Liver (tissue), 9 donors: Measurements from ENCODE around the gene ABCC5. TPM values are rescaled to one million over a fixed set of nuclear protein-coding genes. Genes with fewer than 3 reads are reported as not detected.

Experiments used
- DNase-seq: peaks from one replicate; pipeline ENCODE4 v3.0.0-alpha.2; 2017; ENCODE audit warnings: low spot score
- H3K27ac ChIP-seq, 2 donors: one replicate each; pipeline ENCODE4 v1.7.0; 2013; ENCODE audit warnings: inconsistent platforms in 2 of 2, low read length in 2 of 2, control low read depth in 1 of 2, low read depth in 1 of 2, mild to moderate bottlenecking in 1 of 2
- H3K27me3 ChIP-seq, 4 donors: one replicate each; pipeline versions ENCODE4 v1.6.1 to v1.7.0; 2013; ENCODE audit warnings: low read length in 3 of 4, inconsistent platforms in 1 of 4, mild to moderate bottlenecking in 1 of 4, moderate library complexity in 1 of 4; ENCODE audit not compliant: control insufficient read depth in 4 of 4, insufficient read depth in 4 of 4
- H3K36me3 ChIP-seq, 4 donors: one replicate each; pipeline versions ENCODE4 v1.6.1 to v1.7.0; 2013; ENCODE audit warnings: low read length in 3 of 4, mild to moderate bottlenecking in 3 of 4, low read depth in 1 of 4, moderate library complexity in 1 of 4; ENCODE audit not compliant: control insufficient read depth in 4 of 4, insufficient read depth in 3 of 4
- H3K4me1 ChIP-seq, 4 donors: one replicate each; pipeline versions ENCODE4 v1.6.1 to v1.7.0; 2013; ENCODE audit warnings: low read length in 3 of 4, mild to moderate bottlenecking in 3 of 4, moderate library complexity in 1 of 4; ENCODE audit not compliant: control insufficient read depth in 4 of 4, insufficient read depth in 4 of 4
- H3K4me3 ChIP-seq, 3 donors: one replicate each; pipeline versions ENCODE4 v1.6.1 to v1.7.0; 2013; ENCODE audit warnings: low read length in 3 of 3, control low read depth in 1 of 3, low read depth in 1 of 3, mild to moderate bottlenecking in 1 of 3
- H3K9ac ChIP-seq, 2 donors: one replicate each; pipeline ENCODE4 v1.7.0; 2013; ENCODE audit warnings: low read length in 2 of 2, mild to moderate bottlenecking in 2 of 2, moderate library complexity in 2 of 2, control low read depth in 1 of 2, low read depth in 1 of 2
- H3K9me3 ChIP-seq, 4 donors: one replicate each; pipeline versions ENCODE4 v1.6.1 to v1.7.0; 2013; ENCODE audit warnings: low read length in 3 of 4; ENCODE audit not compliant: control insufficient read depth in 4 of 4
- FOXA1 ChIP-seq: IDR thresholded peaks from 2 replicates; pipeline ENCODE4 v1.6.1; 2016; ENCODE audit warnings: antibody characterized with exemption
- HNF4A ChIP-seq, 2 donors: conservative IDR thresholded peaks; 2 replicates each; pipeline ENCODE4 v1.6.1; 2016; ENCODE audit warnings: antibody characterized with exemption in 2 of 2, mild to moderate bottlenecking in 2 of 2
- JUND ChIP-seq, 2 donors: IDR thresholded peaks; 2 replicates each; pipeline ENCODE4 v1.6.1; 2016; ENCODE audit warnings: antibody characterized with exemption in 2 of 2
- RAD21 ChIP-seq, 2 donors: IDR thresholded peaks; 2 replicates each; pipeline ENCODE4 v1.6.1; 2016; ENCODE audit warnings: antibody characterized with exemption in 2 of 2, mild to moderate bottlenecking in 2 of 2
- TAF1 ChIP-seq: conservative IDR thresholded peaks from 2 replicates; pipeline ENCODE4 v1.6.1; 2016; ENCODE audit warnings: antibody characterized with exemption, mild to moderate bottlenecking
- YY1 ChIP-seq: IDR thresholded peaks from 2 replicates; pipeline ENCODE4 v1.6.1; 2016; ENCODE audit warnings: antibody characterized with exemption, mild to moderate bottlenecking
- WGBS: extraction: QIAGEN DNeasy Blood & Tissue Kit; methylation state at CpG from one replicate; pipeline ENCODE4 v1.1.7; 2013; 5-methylcytosine and 5-hydroxymethylcytosine counted together
- polyA plus RNA-seq, 2 donors: library from polyadenylated mRNA; stranded (reverse) in 1 of 2; unstranded in 1 of 2; fragments of 200-250 nt in 1 of 2; fragments of >200 nt in 1 of 2; fragmentation: Nextera tagmentation in 1 of 2; extraction: Ambion mirVana in 1 of 2; gene quantifications; one replicate each; pipeline versions ENCODE4 v1.2.1 to v1.2.3, GENCODE V29; 2013 to 2015
- total RNA-seq, 2 donors: library from RNA; depleted of rRNA; stranded (reverse); fragments of >200 nt; gene quantifications; one replicate each; pipeline ENCODE4 v1.2.3, GENCODE V29; 2014
- TF ChIP-seq, protein P1 (sequence below): fragments of 150-350 bp; IDR thresholded peaks from 2 replicates; pipeline ENCODE4 v1.5.1; 2017; ENCODE audit warnings: improper control_type of control experiment, low read depth, low read length; ENCODE audit not compliant: missing input control
- TF ChIP-seq, protein P2 (sequence below): IDR thresholded peaks from 2 replicates; pipeline ENCODE4 v1.6.1; 2016; ENCODE audit warnings: antibody characterized with exemption
- donor health status: healthy.
- donor health status: healthy.
- donor health status: healthy.
- donor health status: healthy.
- donor health status: healthy.

ABCC5 gene
- total and polyA plus RNA-seq, 4 donors = 2.8 to 35.7 (median 8.1) TPM

DNA sequence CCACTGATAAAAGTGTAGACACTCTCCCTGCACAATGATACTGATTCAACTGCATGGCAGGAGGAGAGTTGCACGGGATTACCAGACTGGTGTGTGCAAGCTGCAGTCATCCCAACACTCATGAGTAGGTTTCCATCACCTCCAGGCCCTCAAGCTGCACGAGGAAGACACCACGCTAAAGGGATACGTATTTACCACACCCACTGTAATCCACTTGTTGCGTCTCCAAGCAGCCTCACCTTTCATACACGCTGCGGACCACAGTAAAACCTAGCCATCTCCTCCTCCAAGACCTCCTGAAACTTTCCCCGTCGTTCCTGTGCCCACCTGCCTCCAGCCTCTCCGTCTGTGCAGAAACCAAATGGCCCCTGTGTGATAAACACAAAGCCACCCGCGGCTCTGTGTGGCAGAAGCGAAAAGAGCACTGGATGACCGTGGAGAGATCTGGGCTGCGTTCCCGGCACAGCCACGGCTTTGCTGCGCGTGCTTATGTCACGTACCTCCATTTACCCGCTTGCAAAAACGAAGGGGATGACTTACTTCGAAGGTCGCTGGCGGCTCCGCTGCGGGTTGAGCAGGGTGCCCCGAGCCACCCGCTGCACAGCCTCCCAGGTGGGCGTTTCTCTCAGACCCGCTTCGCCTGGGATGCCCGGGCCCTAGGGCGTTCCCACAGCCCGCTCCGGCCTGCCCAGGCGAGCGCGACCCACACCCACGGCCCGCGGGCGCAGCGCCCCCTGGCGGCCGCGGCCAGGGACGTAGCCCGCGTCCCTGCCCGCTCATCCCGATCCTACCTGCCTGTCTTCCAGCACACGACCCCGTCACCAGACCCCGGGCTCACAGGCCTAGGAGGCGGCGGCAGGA is 643 bp downstream of the ABCC5 start:
- peak; percentile 78 for DNase-seq

DNA sequence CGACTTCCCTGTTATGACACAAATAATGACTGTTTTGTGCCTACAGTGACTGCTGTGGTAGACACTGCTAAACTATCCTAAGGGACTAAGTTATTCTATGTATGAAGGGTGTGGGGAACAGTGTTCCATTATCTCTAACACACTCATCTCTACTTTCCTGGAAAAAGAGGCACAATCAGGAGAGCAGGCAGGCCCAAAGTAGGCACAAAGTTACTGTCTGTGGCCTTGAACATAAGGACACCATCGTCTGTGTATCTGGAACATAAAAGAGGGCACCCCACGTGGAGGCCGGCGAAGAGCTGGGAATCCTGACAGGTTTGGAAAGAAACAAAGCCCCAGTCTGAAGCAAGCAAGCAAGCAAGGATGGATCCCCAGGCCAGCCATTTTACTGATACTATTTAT is 1.5 kb downstream of the ABCC5 start:
- peaks cover 0 to 6% (median under 1%) of the 10 kb centered on the region in 4 donors for H3K36me3 ChIP-seq
- WGBS = 83% methylated on average over 5 of the region's 5 CpGs
- no peak for DNase-seq
- no peaks in the 10 kb centered on the region for H3K27me3 ChIP-seq
- no peak overlapping the region for H3K9ac ChIP-seq
- H3K27ac ChIP-seq = no peak overlapping the region
- no peak overlapping the region for H3K4me3 ChIP-seq
- H3K9me3 ChIP-seq = no peaks in the 10 kb centered on the region
- TF ChIP-seq JUND (IDR thresholded peaks at IDR 0.05) = no peak
- peaks cover 0 to 12% (median 6%) of the 10 kb centered on the region in 4 donors for H3K4me1 ChIP-seq

More for the DNA sequence above, 643 bp downstream of the ABCC5 start:
- H3K4me1 ChIP-seq = peaks cover 0 to 12% (median 6%) of the 10 kb centered on the region in 4 donors
- peaks cover 0 to 6% (median under 1%) of the 10 kb centered on the region in 4 donors for H3K36me3 ChIP-seq
- H3K27me3 ChIP-seq = no peaks in the 10 kb centered on the region
- no peaks in the 10 kb centered on the region for H3K9me3 ChIP-seq
- H3K9ac ChIP-seq = peak overlapping the region; percentile 5 to 76
- H3K27ac ChIP-seq = peak overlapping the region; percentile 60 to 67
- peak overlapping the region; percentile 70 to 98 (median 90) for H3K4me3 ChIP-seq
- TF ChIP-seq, protein P1, sequence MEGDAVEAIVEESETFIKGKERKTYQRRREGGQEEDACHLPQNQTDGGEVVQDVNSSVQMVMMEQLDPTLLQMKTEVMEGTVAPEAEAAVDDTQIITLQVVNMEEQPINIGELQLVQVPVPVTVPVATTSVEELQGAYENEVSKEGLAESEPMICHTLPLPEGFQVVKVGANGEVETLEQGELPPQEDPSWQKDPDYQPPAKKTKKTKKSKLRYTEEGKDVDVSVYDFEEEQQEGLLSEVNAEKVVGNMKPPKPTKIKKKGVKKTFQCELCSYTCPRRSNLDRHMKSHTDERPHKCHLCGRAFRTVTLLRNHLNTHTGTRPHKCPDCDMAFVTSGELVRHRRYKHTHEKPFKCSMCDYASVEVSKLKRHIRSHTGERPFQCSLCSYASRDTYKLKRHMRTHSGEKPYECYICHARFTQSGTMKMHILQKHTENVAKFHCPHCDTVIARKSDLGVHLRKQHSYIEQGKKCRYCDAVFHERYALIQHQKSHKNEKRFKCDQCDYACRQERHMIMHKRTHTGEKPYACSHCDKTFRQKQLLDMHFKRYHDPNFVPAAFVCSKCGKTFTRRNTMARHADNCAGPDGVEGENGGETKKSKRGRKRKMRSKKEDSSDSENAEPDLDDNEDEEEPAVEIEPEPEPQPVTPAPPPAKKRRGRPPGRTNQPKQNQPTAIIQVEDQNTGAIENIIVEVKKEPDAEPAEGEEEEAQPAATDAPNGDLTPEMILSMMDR = peak; percentile 87
- TF ChIP-seq, protein P2, sequence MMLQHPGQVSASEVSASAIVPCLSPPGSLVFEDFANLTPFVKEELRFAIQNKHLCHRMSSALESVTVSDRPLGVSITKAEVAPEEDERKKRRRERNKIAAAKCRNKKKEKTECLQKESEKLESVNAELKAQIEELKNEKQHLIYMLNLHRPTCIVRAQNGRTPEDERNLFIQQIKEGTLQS = no peak
- TF ChIP-seq RAD21 (IDR thresholded peaks at IDR 0.05) = peak; percentile 48 to 54
- TF ChIP-seq TAF1 = no peak
- WGBS = 17% methylated on average over 57 of the region's 57 CpGs

DNA sequence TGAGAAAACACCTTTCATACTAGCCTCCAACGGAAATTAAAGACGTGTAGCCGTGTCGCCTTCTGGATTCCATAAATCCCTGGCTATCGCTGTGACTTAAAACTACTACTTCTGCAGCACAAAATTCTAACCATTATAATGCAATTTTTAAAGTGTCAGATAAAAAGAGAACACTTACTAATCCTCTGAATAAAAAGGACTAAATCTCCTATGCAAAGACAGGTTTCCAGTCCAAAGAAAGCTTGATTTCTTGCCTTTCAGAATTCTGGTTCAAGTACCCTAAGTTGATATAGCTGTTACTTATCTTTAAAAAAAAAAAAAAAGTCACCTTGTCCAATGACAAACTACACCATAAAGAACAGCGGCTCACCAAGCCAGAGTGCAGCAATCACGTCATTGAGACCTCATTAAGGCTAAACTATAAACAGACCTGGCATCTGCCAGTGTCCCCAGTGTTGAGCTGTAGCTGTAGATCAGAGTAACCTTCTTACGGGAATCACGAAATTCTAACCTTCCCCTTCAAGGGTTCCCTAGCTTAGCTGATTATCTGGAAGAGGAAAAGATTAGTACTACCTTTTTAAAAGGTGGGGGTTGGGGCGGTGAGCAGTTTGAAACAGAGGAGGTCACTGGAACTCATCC is 2.2 kb downstream of the ABCC5 start:
- Histone ChIP-seq H3K36me3 (peaks cover 0 to 6% (median under 1%) of the 10 kb centered on the region in 4 donors), H3K4me3 (no peak overlapping the region), H3K9ac (no peak overlapping the region), H3K27ac (no peak overlapping the region), H3K9me3 (no peaks in the 10 kb centered on the region), H3K4me1 (peaks cover 0 to 12% (median 6%) of the 10 kb centered on the region in 4 donors), H3K27me3 (no peaks in the 10 kb centered on the region)
- WGBS = 85% methylated on average over 10 of the region's 10 CpGs
- TF ChIP-seq YY1 = no peak
- TF ChIP-seq HNF4A (conservative IDR thresholded peaks at IDR 0.05) = no peak
- no peak for TF ChIP-seq FOXA1
- no peak for DNase-seq
